GM21423 (cell line): Measurements from ENCODE around the gene AOC1.

Source experiments
- ATAC-seq: cut with Tn5 transposase; IDR thresholded peaks from one replicate; pipeline ENCODE4 v1.9.1; 2021; ENCODE audit warnings: mild to moderate bottlenecking, moderate library complexity; ENCODE audit not compliant: unreplicated experiment

AOC1 gene

GRCh38 chr7:150856303-150857275 lies 4.3 kb downstream of the AOC1 start:
- no peak for ATAC-seq

GRCh38 chr7:150857276-150858055 lies 5.1 kb downstream of the AOC1 start:
- no peak for ATAC-seq

GRCh38 chr7:150858236-150859197 lies 6.2 kb downstream of the AOC1 start:
- no peak for ATAC-seq

- no peak for ATAC-seq
Measured at GRCh38 chr7:150860291-150860977, 8.1 kb downstream of the AOC1 start.

GRCh38 chr7:150860978-150861295 lies 8.6 kb downstream of the AOC1 start:
- ATAC-seq: no peak

GRCh38 chr7:150862356-150862755 lies 10.0 kb downstream of the AOC1 start:
- no peak for ATAC-seq

- no peak for ATAC-seq
Measured at GRCh38 chr7:150863946-150864345, 11.6 kb downstream of the AOC1 start.

GRCh38 chr7:150866932-150867564 lies 14.7 kb downstream of the AOC1 start:
- ATAC-seq: no peak

GRCh38 chr7:150867605-150868004 lies 15.3 kb downstream of the AOC1 start:
- ATAC-seq: no peak

GRCh38 chr7:150869467-150869866 lies 17.1 kb downstream of the AOC1 start:
- no peak for ATAC-seq

GRCh38 chr7:150871601-150872000 lies 19.3 kb downstream of the AOC1 start:
- ATAC-seq: no peak

GRCh38 chr7:150874401-150875198 lies 22.3 kb downstream of the AOC1 start:
- ATAC-seq: no peak

GRCh38 chr7:150875791-150876190 lies 23.5 kb downstream of the AOC1 start:
- no peak for ATAC-seq

- ATAC-seq: no peak
Measured at GRCh38 chr7:150876817-150877526, 24.7 kb downstream of the AOC1 start.

- ATAC-seq: no peak
Measured at GRCh38 chr7:150877536-150877935, 25.2 kb downstream of the AOC1 start.

- ATAC-seq: no peak
Measured at GRCh38 chr7:150879345-150879744, 27.0 kb downstream of the AOC1 start.

GRCh38 chr7:150881189-150881588 lies 28.9 kb downstream of the AOC1 start:
- no peak for ATAC-seq

- no peak for ATAC-seq
Measured at GRCh38 chr7:150890853-150891584, 38.7 kb downstream of the AOC1 start.
